T-helper 9 cell (primary cell): ENCODE measurements around the gene EMC10.
"Not testable (repeated sequence)": the region's sequence is repeated elsewhere in the genome, so short reads cannot be mapped to it uniquely, and the experiment has no call there.

Experiments used
- DNase-seq: peaks from one replicate; pipeline ENCODE4 v3.0.0-alpha.2; 2020
- total RNA-seq, 2 donors: gene quantifications; one replicate each; lab custom pipeline; 2026; lab: John Stamatoyannopoulos, UW

EMC10 gene
- total RNA-seq = 79.8 to 97.0 reads per million in 2 donors

- peak; percentile 84 for DNase-seq
Measured at GRCh38 chr19:50476224-50476906, at the start of gene EMC10, which contains the start of gene GARIN5A. TSS of gene EMC10 (plus strand) at chr19:50476507. CDS start at chr19:50476545, 38 bp downstream. TSS of gene GARIN5A (minus strand) at chr19:50476848. CDS start at chr19:50476388, 460 bp downstream.

GRCh38 chr19:50427318-50427925 is 48.9 kb upstream of the EMC10 start:
- DNase-seq = no peak

GRCh38 chr19:50427997-50428425 is 48.3 kb upstream of the EMC10 start:
- DNase-seq = peak; percentile 12

DNA sequence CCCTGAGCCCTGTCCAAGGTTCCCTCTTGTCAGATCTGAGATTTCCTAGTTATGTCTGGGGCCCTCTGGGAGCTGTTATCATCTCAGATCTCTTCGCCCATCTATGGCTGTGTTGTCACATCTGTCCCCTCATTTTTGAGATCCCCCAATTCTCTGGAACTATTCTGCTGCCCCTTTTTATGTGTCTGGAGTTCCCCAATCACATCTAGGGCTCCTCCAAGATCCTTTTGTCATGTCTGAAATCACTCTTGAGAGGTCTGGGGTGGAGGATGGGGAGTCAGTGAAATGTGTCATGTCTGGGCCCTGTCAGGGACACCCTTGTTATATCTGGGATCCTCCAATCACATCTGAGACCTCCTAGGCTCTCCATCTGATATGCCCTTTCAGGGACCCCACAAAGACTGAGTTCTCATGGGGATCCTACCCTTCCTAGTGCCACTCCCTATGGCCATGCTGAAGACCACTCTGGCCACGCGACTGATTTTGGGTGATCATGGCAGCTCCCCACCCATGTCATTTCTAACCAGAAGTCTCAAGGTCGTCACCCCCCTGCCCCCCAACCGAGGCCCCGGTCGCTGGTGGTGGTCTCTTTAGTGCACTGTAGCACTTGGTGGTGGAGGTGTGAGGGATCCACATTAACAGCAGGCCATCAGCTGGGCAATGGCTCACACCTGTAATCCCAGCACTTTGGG is 47.4 kb upstream of the EMC10 start:
- DNase-seq = no peak

DNA sequence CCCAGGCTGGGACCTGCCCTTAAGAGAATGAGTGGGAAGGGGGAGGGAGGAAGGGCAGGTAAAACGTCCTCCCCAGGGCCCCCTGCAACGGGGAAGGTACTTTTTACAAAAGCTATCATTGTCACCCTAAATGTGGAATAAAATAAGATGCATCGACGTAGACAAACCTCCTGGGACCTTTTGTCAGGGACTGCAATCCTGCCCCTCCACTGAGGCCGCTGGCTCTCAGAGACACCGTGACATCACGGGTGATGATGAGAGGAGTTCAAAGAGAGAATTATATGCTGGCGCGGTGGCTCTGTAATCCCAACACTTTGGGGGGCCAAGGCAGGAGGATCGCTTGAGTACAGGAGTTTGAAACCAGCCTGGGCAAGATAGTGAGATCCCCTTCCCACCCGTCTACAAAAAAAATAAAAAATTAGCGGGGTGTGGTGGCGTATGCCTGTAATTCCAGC is 45.4 kb upstream of the EMC10 start:
- DNase-seq = no peak

DNA sequence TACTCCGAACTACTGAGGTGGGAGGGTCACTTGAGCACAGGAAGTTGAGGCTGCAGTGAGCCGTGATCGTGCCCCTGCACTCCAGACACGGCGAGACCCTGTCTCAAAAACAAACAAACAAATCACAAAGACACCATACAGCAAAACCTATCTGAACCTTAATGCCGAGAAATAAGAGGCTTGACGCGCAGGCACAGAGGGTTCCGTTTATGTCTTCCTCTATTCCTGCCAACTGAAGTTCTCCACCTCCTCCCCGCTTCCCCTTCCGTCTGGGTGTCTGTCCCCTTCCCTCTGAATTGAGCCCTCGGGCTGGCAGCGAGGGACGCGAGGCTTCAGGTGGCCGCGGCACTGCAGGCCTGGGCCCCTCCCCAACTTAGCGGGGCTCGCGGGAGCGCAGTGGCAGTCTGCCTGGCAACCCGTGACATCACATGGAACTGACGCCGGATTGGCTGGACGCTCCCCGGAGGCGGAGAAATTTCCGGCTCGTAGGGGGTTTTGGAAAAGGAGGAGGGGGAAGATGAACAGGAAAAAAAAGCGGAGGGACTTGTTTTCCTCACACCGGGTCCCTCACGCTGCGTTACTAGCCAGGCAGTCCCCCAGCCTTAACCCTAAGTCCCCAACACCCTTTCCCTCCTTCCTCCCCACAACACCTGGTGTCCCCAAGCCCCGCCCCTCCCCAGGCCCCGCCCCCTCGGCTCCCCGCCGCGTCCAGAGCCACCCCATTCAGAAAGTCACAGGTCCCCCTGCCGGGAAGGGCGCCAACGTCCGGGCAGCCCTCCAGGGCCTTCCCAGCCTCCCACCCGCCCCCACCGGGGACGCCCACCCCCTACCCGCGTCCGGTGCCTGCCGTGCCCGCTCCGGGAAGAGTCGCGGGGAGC is 44.7 kb upstream of the EMC10 start:
- DNase-seq = peak; percentile 87

- DNase-seq = no peak
Measured at GRCh38 chr19:50432221-50433028, 43.9 kb upstream of the EMC10 start, which contains the start of gene MYBPC2. TSS of gene MYBPC2 (plus strand) at chr19:50432892. CDS start at chr19:50432954, 62 bp downstream.

DNA sequence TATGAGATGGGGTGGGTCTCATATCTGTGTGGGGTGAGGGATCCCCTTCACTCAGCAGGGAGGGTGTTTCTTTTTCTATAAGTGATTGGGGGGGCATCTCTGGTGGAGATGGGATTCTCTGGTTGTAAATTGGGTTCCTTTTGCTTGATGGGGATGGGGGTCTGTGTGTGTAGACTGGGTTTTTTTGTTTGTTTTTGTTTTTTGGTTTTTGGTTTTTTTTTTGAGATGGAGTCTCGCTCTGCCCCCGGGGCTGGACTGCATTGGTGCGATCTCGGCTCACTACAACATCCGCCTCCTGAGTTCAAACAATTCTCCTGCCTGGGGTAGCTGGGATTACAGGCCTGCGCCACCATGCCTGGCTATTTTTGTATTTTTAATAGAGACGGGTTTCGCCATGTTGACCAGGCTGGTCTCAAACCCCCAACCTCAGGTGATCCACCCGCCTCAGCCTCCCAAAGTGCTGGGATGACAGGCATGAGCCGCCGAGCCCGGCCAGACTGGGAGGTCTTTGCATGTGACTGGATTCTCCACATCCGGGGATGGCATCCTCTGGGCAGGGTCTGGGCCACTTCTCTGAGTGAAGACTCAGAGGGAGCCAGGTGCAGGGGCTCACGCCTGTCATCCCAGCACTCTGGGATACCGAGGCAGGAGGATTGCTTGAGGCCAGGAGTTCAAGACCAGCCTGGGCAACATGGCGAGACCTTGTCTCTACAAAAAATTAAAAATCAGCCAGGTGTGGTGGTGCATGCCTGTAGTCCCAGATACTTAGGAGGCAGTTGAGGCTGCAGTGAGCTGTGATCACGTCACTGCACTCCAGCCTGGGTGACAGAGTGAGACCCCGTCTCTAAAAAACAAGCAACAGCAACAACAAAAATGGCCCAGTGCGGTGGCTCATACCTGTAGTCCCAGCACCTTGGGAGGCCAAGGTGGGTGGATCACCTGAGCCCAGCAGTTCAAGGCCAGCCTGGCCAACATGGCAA is 42.8 kb upstream of the EMC10 start:
- no peak for DNase-seq

GRCh38 chr19:50434525-50434924 is 41.8 kb upstream of the EMC10 start:
- no peak for DNase-seq

GRCh38 chr19:50435221-50435620 is 41.1 kb upstream of the EMC10 start:
- DNase-seq = no peak

DNA sequence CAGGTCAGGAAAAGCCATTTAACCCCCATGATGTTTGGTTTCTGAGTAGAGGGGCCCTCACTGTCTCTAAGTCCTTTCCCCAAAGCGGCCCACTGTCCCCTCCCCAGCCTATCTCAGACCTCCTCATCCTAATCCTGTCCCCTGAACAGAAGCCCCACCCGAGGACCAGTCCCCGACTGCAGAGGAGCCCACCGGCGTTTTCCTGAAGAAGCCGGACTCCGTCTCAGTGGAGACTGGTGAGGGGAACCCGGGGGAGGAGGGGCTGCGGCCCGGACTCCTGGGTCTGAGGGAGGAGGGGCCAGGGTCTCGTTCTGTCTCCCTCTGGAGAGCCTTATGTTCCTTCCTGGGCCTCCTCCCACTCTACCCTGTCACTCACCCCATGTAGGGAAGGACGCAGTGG is 40.7 kb upstream of the EMC10 start:
- no peak for DNase-seq

- DNase-seq = no peak
Measured at GRCh38 chr19:50437862-50438449, 38.4 kb upstream of the EMC10 start.

GRCh38 chr19:50439130-50439529 is 37.2 kb upstream of the EMC10 start:
- not testable (repeated sequence) for DNase-seq

- no peak for DNase-seq
Measured at GRCh38 chr19:50444059-50444458, 32.2 kb upstream of the EMC10 start.

DNA sequence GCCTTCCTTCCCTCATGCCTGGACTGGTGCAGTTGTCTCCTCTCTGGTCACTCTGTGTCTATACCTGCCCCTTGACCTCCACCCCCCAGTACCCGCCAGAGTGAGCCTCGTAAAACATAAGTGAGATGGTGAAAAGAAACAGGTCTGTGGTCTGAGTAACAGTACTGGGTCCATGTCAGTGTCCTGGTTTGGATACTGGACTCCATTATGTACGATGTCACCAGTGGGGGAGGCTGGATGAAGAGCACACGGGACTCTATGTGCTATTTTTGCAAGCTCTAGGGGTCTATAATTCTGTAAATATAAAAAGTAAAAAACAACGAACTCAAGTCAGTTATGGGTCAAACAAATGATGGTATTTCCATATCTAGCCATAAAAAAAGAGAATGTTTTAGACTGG is 29.3 kb upstream of the EMC10 start:
- DNase-seq = no peak

GRCh38 chr19:50447750-50448149 is 28.6 kb upstream of the EMC10 start:
- DNase-seq = no peak

GRCh38 chr19:50449236-50449899 is 26.9 kb upstream of the EMC10 start:
- DNase-seq = no peak

GRCh38 chr19:50450369-50451222 is 25.7 kb upstream of the EMC10 start:
- DNase-seq = no peak

DNA sequence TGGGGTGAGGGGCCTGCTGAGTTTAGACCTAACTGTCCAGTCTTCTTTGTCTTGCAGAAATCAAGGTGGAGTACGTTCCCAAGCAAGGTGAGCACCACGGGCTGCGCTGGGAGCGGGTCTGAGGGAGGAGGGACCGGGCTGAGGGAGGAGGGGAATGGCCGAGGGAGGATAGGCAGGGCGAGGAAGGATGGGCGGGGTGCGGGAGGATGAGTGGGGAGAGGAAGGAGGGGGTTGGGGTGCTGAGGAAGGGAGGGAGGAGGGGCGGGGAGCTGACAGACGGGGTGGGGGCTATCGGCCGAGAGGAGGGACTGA is 25.1 kb upstream of the EMC10 start:
- no peak for DNase-seq
